Natural killer cell (primary cell): Measurements from ENCODE around the gene ADRA2B. TPM values are rescaled to one million over a fixed set of nuclear protein-coding genes. Genes with fewer than 3 reads are reported as not detected.

Source experiments
- ATAC-seq, 3 donors: fragments of 150-1000 bp in 2 of 3; fragments of 200-7000 bp in 1 of 3; cut with Tn5 transposase; 1 replicate in 1 of 3; 2 replicates in 2 of 3; pipeline ENCODE4 v1.10.0; 2021; ENCODE audit warnings: mild to moderate bottlenecking in 2 of 3, moderate library complexity in 2 of 3
- DNase-seq, 2 donors: peaks; one replicate each; pipeline versions ENCODE4 v3.0.0 to v3.0.0-alpha.2; 2013 to 2021; ENCODE audit warnings: mixed read lengths in 1 of 2
- H3K27ac ChIP-seq: one replicate; pipeline ENCODE4 v1.5.1; 2013; ENCODE audit warnings: mild to moderate bottlenecking, low read length
- H3K27me3 ChIP-seq: one replicate; pipeline ENCODE4 v1.6.1; 2013; ENCODE audit warnings: low read length; ENCODE audit not compliant: control insufficient read depth, insufficient read depth
- H3K36me3 ChIP-seq: one replicate; pipeline ENCODE4 v1.6.1; 2013; ENCODE audit warnings: low read length; ENCODE audit not compliant: control insufficient read depth, insufficient read depth
- H3K4me1 ChIP-seq: one replicate; pipeline ENCODE4 v1.6.1; 2013; ENCODE audit warnings: low read length; ENCODE audit not compliant: control insufficient read depth, insufficient read depth
- H3K4me3 ChIP-seq: one replicate; pipeline ENCODE4 v1.5.1; 2013; ENCODE audit warnings: low read length
- H3K9me3 ChIP-seq: one replicate; pipeline ENCODE4 v1.6.1; 2013; ENCODE audit warnings: low read length; ENCODE audit not compliant: control insufficient read depth, insufficient read depth
- H3K27ac Mint-ChIP-seq, 2 donors: one replicate each; pipeline ENCODE4 v1.8.0; 2022; ENCODE audit warnings: mild to moderate bottlenecking in 2 of 2, mixed read lengths in 2 of 2, moderate library complexity in 1 of 2
- H3K27me3 Mint-ChIP-seq, 2 donors: one replicate each; pipeline ENCODE4 v1.8.0; 2022; ENCODE audit warnings: low read depth in 2 of 2, mixed read lengths in 2 of 2
- H3K36me3 Mint-ChIP-seq: one replicate; pipeline ENCODE4 v1.8.0; 2022; ENCODE audit warnings: mixed read lengths
- H3K4me1 Mint-ChIP-seq, 2 donors: one replicate each; pipeline ENCODE4 v1.8.0; 2022; ENCODE audit warnings: mixed read lengths in 2 of 2
- H3K4me3 Mint-ChIP-seq: one replicate; pipeline ENCODE4 v1.8.0; 2022; ENCODE audit warnings: mild to moderate bottlenecking, moderate library complexity, mixed read lengths
- H3K9me3 Mint-ChIP-seq, 2 donors: one replicate each; pipeline ENCODE4 v1.8.0; 2022; ENCODE audit warnings: mixed read lengths in 2 of 2
- WGBS: methylation state at CpG from one replicate; pipeline ENCODE4 v1.1.7; 2013; ENCODE audit warnings: missing lambda C conversion rate; ENCODE audit not compliant: insufficient coverage; 5-methylcytosine and 5-hydroxymethylcytosine counted together
- intact Hi-C: fragments of 100-400 bp; cut with micrococcal nuclease; formaldehyde crosslinking; loops from one replicate; pipeline ENCODE4 v1.14.2; 2022
- total RNA-seq, 4 donors: library from RNA; stranded (reverse); fragments of 120-200 nt in 1 of 4; gene quantifications; one replicate each; pipeline versions ENCODE4 v1.2.3 to v1.2.4, GENCODE V29; 2013 to 2022
- TF ChIP-seq, protein P1 (sequence below): fragments of 200-600 bp; IDR thresholded peaks from one replicate; pipeline ENCODE4 v1.8.0; 2022; ENCODE audit warnings: antibody characterized with exemption

ADRA2B gene
- total RNA-seq, 3 donors from 2014 or later (not counting 1 experiment from before 2014, with no cell fraction given), result 0.18 to 1.3 (median 0.38) TPM

DNA sequence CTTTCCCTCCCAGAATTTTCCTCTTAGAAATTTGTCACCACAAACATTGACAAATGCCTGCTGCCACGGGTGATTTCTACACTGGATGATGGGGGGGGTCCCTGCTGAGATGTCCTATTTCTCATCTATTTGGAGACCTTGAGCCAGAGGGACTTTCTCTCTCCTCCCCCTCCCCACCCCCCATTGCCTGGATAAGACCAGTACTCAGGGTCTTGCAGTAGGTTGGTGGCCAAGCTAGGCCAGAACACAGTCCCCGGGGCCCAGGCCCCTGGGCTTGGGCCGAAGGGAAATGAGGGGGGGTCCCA is 29.4 kb upstream of the ADRA2B start:
- no peak for DNase-seq
- H3K9me3 ChIP-seq, result no peaks in the 10 kb centered on the region
- intact Hi-C loops, result loop anchor here (1.0 to 5.0 kb wide), 5 partner anchors 18 to 392 kb away; partner anchors contain the start of genes ARID5A, SNRNP200, STARD7 and TMEM127
- H3K27me3 ChIP-seq, result no peaks in the 10 kb centered on the region
- H3K36me3 ChIP-seq, result peaks cover 26% of the 10 kb centered on the region
- ATAC-seq, result no peak
- Mint-ChIP-seq H3K27ac (peak overlapping the region; percentile 92 to 94), H3K27me3 (no peaks in the 10 kb centered on the region), H3K4me3 (peak overlapping the region; percentile 94), H3K36me3 (no peaks in the 10 kb centered on the region), H3K4me1 (peaks cover 30 to 64% of the 10 kb centered on the region in 2 donors), H3K9me3 (no peaks in the 10 kb centered on the region)
- H3K4me3 ChIP-seq, result peak overlapping the region; percentile 35
- peak overlapping the region; percentile 99 for H3K27ac ChIP-seq
- TF ChIP-seq, protein P1, sequence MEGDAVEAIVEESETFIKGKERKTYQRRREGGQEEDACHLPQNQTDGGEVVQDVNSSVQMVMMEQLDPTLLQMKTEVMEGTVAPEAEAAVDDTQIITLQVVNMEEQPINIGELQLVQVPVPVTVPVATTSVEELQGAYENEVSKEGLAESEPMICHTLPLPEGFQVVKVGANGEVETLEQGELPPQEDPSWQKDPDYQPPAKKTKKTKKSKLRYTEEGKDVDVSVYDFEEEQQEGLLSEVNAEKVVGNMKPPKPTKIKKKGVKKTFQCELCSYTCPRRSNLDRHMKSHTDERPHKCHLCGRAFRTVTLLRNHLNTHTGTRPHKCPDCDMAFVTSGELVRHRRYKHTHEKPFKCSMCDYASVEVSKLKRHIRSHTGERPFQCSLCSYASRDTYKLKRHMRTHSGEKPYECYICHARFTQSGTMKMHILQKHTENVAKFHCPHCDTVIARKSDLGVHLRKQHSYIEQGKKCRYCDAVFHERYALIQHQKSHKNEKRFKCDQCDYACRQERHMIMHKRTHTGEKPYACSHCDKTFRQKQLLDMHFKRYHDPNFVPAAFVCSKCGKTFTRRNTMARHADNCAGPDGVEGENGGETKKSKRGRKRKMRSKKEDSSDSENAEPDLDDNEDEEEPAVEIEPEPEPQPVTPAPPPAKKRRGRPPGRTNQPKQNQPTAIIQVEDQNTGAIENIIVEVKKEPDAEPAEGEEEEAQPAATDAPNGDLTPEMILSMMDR, result no peak
- WGBS, result 7% methylated on average over 2 of the region's 3 CpGs
- peaks cover 74% of the 10 kb centered on the region for H3K4me1 ChIP-seq

DNA sequence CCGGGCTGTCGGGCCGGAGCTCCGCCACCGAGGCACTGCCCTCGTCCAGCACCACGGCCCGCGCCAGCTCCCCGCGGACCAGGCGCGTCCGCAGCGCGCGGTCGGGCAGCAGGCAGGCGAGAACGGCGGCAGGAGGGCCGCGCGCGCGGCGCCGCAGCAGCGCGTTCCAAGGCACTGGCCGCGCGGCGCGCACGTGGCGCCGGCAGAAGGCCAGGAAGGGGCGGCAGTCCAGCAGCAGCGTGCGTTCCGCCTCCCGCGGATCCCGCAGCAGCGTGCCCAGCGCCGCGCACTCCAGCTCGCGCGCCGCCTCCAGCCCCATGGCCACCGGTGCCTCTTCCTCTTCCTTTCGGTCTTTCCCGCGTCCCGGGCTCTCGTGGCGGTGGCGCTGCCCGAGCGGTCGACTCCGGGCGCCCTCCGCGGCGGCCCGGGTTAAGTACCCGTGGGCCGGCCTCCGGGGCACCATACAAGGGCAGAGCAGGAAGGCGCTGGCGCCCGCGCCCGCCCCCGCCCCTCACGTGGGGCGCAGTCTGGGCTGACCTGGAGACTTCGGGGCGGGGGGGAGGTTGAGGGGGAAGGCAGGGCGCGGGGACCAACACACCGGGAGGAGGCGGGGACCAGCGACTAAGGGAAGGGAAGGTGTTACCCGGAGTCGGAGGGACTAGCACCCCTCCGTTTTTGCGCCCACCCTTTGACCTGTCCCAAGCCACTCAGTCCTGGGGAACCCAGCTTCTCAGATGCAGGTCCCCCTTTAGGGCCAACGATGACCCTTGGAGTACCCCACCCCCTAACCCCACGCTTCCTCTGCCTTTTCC is 28.9 kb upstream of the ADRA2B start, which contains the start of gene DUSP2:
TSS of gene DUSP2 (minus strand) at position 405 of the 812 bp plus-strand sequence. CDS start at position 319, 86 bp downstream.
- Mint-ChIP-seq H3K9me3 (no peaks in the 10 kb centered on the region), H3K4me1 (peaks cover 30 to 64% of the 10 kb centered on the region in 2 donors)
- TF ChIP-seq, protein P1, result no peak

DNA sequence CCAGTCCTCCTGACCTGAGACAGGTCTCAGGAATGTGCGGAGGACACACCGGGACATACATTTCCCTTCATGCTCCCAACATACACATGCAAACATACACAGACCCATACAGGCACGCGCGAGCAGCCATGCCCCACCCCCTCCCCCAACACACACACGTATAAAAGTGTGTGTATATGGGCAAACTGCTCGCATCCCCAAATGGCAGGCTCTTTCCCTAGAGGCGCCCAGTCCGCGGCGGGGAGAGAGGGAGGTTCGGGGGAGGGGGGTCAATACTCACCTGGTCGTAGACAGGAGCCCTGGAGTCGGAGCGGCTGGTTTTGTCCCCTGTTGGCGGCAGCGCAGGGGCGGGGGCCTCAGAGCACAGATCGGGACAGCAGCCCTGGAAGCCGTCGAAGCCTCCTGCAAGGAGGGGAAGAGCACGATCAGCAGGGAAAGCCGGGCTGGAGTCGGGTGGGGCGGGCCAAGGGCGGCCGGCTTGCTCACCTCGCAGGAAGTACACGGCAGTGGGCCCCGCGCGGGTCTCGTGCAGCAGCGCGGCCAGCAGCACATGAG is 28.2 kb upstream of the ADRA2B start:
- WGBS, result 4% methylated on average over 34 of the region's 35 CpGs
- H3K27me3 ChIP-seq, result no peaks in the 10 kb centered on the region
- ATAC-seq (peak in 1 of 3 donors; percentile 0), DNase-seq (peak; percentile 47 to 68)
- H3K4me1 Mint-ChIP-seq, result peaks cover 30 to 64% of the 10 kb centered on the region in 2 donors
- no peaks in the 10 kb centered on the region for H3K9me3 Mint-ChIP-seq
- peaks cover 26% of the 10 kb centered on the region for H3K36me3 ChIP-seq
- intact Hi-C loops, result loop anchor here (1.0 to 5.0 kb wide), 5 partner anchors 19 to 393 kb away; partner anchors contain the start of genes ARID5A, SNRNP200, STARD7 and TMEM127
- H3K9me3 ChIP-seq, result no peaks in the 10 kb centered on the region
- H3K4me3 Mint-ChIP-seq, result peak overlapping the region; percentile 94
- peaks cover 74% of the 10 kb centered on the region for H3K4me1 ChIP-seq
- no peaks in the 10 kb centered on the region for H3K27me3 Mint-ChIP-seq
- H3K4me3 ChIP-seq, result peak overlapping the region; percentile 71
- no peaks in the 10 kb centered on the region for H3K36me3 Mint-ChIP-seq
- peak overlapping the region; percentile 59 for H3K27ac ChIP-seq
- H3K27ac Mint-ChIP-seq, result peak overlapping the region; percentile 87 to 94
- TF ChIP-seq, protein P1, result no peak

More for the DNA sequence above, 28.9 kb upstream of the ADRA2B start, which contains the start of gene DUSP2:
- H3K4me3 Mint-ChIP-seq, result peak within 1 kb of the TSS; percentile 94
- ATAC-seq (peak; percentile 51 to 75 (median 65)), DNase-seq (peak; percentile 81 to 94)
- no peaks in the 10 kb centered on the region for H3K36me3 Mint-ChIP-seq
- peaks cover 26% of the 10 kb centered on the region for H3K36me3 ChIP-seq
- peak within 1 kb of the TSS; percentile 71 for H3K4me3 ChIP-seq
- H3K27ac ChIP-seq, result peak within 1 kb of the TSS; percentile 99
- no peaks in the 10 kb centered on the region for H3K9me3 ChIP-seq
- no peaks in the 10 kb centered on the region for H3K27me3 Mint-ChIP-seq
- under 1% methylated on average over 94 of the region's 94 CpGs for WGBS
- no peaks in the 10 kb centered on the region for H3K27me3 ChIP-seq
- intact Hi-C loops, result loop anchor here (1.0 to 5.0 kb wide), 5 partner anchors 18 to 392 kb away; partner anchors contain the start of genes ARID5A, SNRNP200, STARD7 and TMEM127
- peaks cover 74% of the 10 kb centered on the region for H3K4me1 ChIP-seq
- peak within 1 kb of the TSS; percentile 92 to 94 for H3K27ac Mint-ChIP-seq
